Measurements from ENCODE around the gene EIF3J.

EIF3J gene

GRCh38 chr15:44588541-44588940, 51.6 kb downstream of the EIF3J start:
- Histone ChIP-seq H3K27ac (ENCODE audit: insufficient read depth, low read depth, low read length, poor library complexity, severe bottlenecking) (no peak overlapping the region), H3K27me3 (ENCODE audit: control insufficient read depth, insufficient read depth, low read length, poor library complexity, severe bottlenecking) (no peaks in the 10 kb centered on the region), H3K4me1 (ENCODE audit: control insufficient read depth, insufficient read depth, low read length) (no peaks in the 10 kb centered on the region), H3K4me3 (ENCODE audit: insufficient read depth, low read depth, low read length) (no peak overlapping the region), H3K9me3 (ENCODE audit: control insufficient read depth, low read length) (no peaks in the 10 kb centered on the region), H3K36me3 (ENCODE audit: control insufficient read depth, insufficient read depth, low read length) (peaks cover 44% of the 10 kb centered on the region)
- 94 to 97% methylated on average over 5 of the region's 5 CpGs for WGBS, 2 experiments

DNA sequence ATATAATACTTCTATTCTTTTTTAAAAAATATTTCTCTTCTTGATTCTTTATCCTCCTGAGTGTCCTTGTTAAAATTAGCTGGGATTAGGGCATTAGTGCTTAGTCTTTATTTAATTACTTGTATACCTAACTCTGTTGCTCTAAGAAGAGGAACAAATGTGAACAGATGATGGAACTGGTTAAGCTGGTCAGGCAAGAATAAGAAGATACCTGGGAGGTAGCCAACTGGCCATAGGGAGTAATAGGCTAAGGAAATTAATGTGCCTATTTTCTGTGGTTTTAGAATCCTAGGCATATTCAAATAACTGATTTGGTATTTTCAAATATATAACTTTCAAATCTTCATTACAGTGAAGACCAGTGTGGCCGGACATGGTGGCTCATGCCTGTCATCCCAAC, 54.4 kb downstream of the EIF3J start:
- no peaks in the 10 kb centered on the region for H3K9me3 ChIP-seq (ENCODE audit: control insufficient read depth, low read length)
- H3K27ac ChIP-seq (ENCODE audit: insufficient read depth, low read depth, low read length, poor library complexity, severe bottlenecking): no peak overlapping the region
- WGBS, 2 experiments: 92 to 93% methylated on average over 1 of the region's 1 CpG
- H3K4me1 ChIP-seq (ENCODE audit: control insufficient read depth, insufficient read depth, low read length): no peaks in the 10 kb centered on the region
- H3K4me3 ChIP-seq (ENCODE audit: insufficient read depth, low read depth, low read length): no peak overlapping the region
- H3K27me3 ChIP-seq (ENCODE audit: control insufficient read depth, insufficient read depth, low read length, poor library complexity, severe bottlenecking): no peaks in the 10 kb centered on the region
- H3K36me3 ChIP-seq (ENCODE audit: control insufficient read depth, insufficient read depth, low read length): peaks cover 40% of the 10 kb centered on the region

GRCh38 chr15:44593042-44593736, 56.2 kb downstream of the EIF3J start:
- H3K4me3 ChIP-seq (ENCODE audit: insufficient read depth, low read depth, low read length): no peak overlapping the region
- H3K9me3 ChIP-seq (ENCODE audit: control insufficient read depth, low read length): no peaks in the 10 kb centered on the region
- H3K4me1 ChIP-seq (ENCODE audit: control insufficient read depth, insufficient read depth, low read length): no peaks in the 10 kb centered on the region
- H3K27me3 ChIP-seq (ENCODE audit: control insufficient read depth, insufficient read depth, low read length, poor library complexity, severe bottlenecking): no peaks in the 10 kb centered on the region
- WGBS, 2 experiments: 91 to 93% methylated on average over 7 of the region's 7 CpGs
- H3K27ac ChIP-seq (ENCODE audit: insufficient read depth, low read depth, low read length, poor library complexity, severe bottlenecking): no peak overlapping the region
- peaks cover 47% of the 10 kb centered on the region for H3K36me3 ChIP-seq (ENCODE audit: control insufficient read depth, insufficient read depth, low read length)

DNA sequence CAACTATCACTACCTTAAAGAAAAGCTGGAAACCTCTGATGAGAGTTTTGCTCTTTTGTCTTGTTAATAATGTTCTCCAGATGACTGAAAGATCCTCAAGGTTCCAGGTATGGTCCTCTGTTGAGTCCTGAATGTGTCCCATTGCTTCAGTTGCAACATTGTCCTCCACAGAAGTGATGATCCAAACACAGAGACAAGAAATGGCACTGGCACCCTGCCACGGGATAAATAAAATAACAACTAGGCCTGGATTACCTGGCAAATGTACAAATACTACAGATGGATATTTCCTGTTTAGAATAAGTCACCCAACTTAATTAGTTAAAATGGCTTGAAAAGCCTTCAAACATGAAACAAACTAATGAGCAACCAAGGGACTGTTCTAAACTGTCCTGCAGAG, 58.3 kb downstream of the EIF3J start:
- no peak overlapping the region for H3K4me3 ChIP-seq (ENCODE audit: insufficient read depth, low read depth, low read length)
- H3K27ac ChIP-seq (ENCODE audit: insufficient read depth, low read depth, low read length, poor library complexity, severe bottlenecking): no peak overlapping the region
- WGBS, 2 experiments: 100% methylated on average over 1 of the region's 1 CpG
- H3K27me3 ChIP-seq (ENCODE audit: control insufficient read depth, insufficient read depth, low read length, poor library complexity, severe bottlenecking): no peaks in the 10 kb centered on the region
- H3K36me3 ChIP-seq (ENCODE audit: control insufficient read depth, insufficient read depth, low read length): peaks cover 30% of the 10 kb centered on the region
- H3K9me3 ChIP-seq (ENCODE audit: control insufficient read depth, low read length): no peaks in the 10 kb centered on the region
- no peaks in the 10 kb centered on the region for H3K4me1 ChIP-seq (ENCODE audit: control insufficient read depth, insufficient read depth, low read length)

GRCh38 chr15:44595656-44596510, 58.9 kb downstream of the EIF3J start:
- Histone ChIP-seq H3K27me3 (ENCODE audit: control insufficient read depth, insufficient read depth, low read length, poor library complexity, severe bottlenecking) (no peaks in the 10 kb centered on the region), H3K36me3 (ENCODE audit: control insufficient read depth, insufficient read depth, low read length) (peaks cover 26% of the 10 kb centered on the region), H3K9me3 (ENCODE audit: control insufficient read depth, low read length) (no peaks in the 10 kb centered on the region), H3K4me3 (ENCODE audit: insufficient read depth, low read depth, low read length) (no peak overlapping the region), H3K4me1 (ENCODE audit: control insufficient read depth, insufficient read depth, low read length) (no peaks in the 10 kb centered on the region), H3K27ac (ENCODE audit: insufficient read depth, low read depth, low read length, poor library complexity, severe bottlenecking) (no peak overlapping the region)
- 95 to 98% methylated on average over 3 of the region's 3 CpGs for WGBS, 2 experiments

GRCh38 chr15:44596511-44597010, 59.6 kb downstream of the EIF3J start:
- H3K36me3 ChIP-seq (ENCODE audit: control insufficient read depth, insufficient read depth, low read length): peaks cover 21% of the 10 kb centered on the region
- H3K4me3 ChIP-seq (ENCODE audit: insufficient read depth, low read depth, low read length): no peak overlapping the region
- WGBS, 2 experiments: 100% methylated on average over 1 of the region's 1 CpG; no CpG with 5 or more reads in 1 of the 2 experiments

GRCh38 chr15:44598066-44598465, 61.1 kb downstream of the EIF3J start:
- WGBS, 2 experiments: 90 to 92% methylated on average over 1 of the region's 1 CpG
- H3K4me3 ChIP-seq (ENCODE audit: insufficient read depth, low read depth, low read length): no peak overlapping the region
- no peaks in the 10 kb centered on the region for H3K27me3 ChIP-seq (ENCODE audit: control insufficient read depth, insufficient read depth, low read length, poor library complexity, severe bottlenecking)
- no peaks in the 10 kb centered on the region for H3K4me1 ChIP-seq (ENCODE audit: control insufficient read depth, insufficient read depth, low read length)
- no peaks in the 10 kb centered on the region for H3K9me3 ChIP-seq (ENCODE audit: control insufficient read depth, low read length)
- H3K27ac ChIP-seq (ENCODE audit: insufficient read depth, low read depth, low read length, poor library complexity, severe bottlenecking): no peak overlapping the region
- peaks cover 21% of the 10 kb centered on the region for H3K36me3 ChIP-seq (ENCODE audit: control insufficient read depth, insufficient read depth, low read length)

More at GRCh38 chr15:44596511-44597010, 59.6 kb downstream of the EIF3J start:
- no peaks in the 10 kb centered on the region for H3K4me1 ChIP-seq (ENCODE audit: control insufficient read depth, insufficient read depth, low read length)
- no peaks in the 10 kb centered on the region for H3K9me3 ChIP-seq (ENCODE audit: control insufficient read depth, low read length)
- no peaks in the 10 kb centered on the region for H3K27me3 ChIP-seq (ENCODE audit: control insufficient read depth, insufficient read depth, low read length, poor library complexity, severe bottlenecking)
- H3K27ac ChIP-seq (ENCODE audit: insufficient read depth, low read depth, low read length, poor library complexity, severe bottlenecking): no peak overlapping the region

DNA sequence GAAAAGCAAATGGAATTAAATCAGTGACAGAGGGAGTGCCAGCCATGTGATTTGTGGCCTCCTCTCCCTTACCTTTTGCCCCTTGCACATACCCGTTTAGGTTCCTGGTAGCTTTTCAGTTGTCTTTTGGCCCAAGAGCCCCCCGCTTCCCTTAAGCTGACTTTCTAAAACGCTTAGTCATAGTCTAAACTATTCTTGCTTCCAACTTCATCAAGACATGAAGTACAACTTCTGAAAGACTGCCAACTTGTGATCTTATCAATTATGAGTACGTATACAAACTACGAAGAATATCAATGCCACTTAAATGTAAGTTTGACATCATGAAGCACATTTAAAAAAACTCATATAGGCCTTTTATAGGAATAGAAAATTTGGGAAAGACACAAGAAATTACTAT, 61.9 kb downstream of the EIF3J start:
- peaks cover 21% of the 10 kb centered on the region for H3K36me3 ChIP-seq (ENCODE audit: control insufficient read depth, insufficient read depth, low read length)
- H3K4me1 ChIP-seq (ENCODE audit: control insufficient read depth, insufficient read depth, low read length): no peaks in the 10 kb centered on the region
- no peak overlapping the region for H3K4me3 ChIP-seq (ENCODE audit: insufficient read depth, low read depth, low read length)
- H3K9me3 ChIP-seq (ENCODE audit: control insufficient read depth, low read length): no peaks in the 10 kb centered on the region
- no peaks in the 10 kb centered on the region for H3K27me3 ChIP-seq (ENCODE audit: control insufficient read depth, insufficient read depth, low read length, poor library complexity, severe bottlenecking)
- H3K27ac ChIP-seq (ENCODE audit: insufficient read depth, low read depth, low read length, poor library complexity, severe bottlenecking): no peak overlapping the region
- WGBS, 2 experiments: 94 to 97% methylated on average over 5 of the region's 5 CpGs

GRCh38 chr15:44603126-44603525, 66.2 kb downstream of the EIF3J start:
- Histone ChIP-seq H3K9me3 (ENCODE audit: control insufficient read depth, low read length) (no peaks in the 10 kb centered on the region), H3K36me3 (ENCODE audit: control insufficient read depth, insufficient read depth, low read length) (peaks cover 19% of the 10 kb centered on the region), H3K27ac (ENCODE audit: insufficient read depth, low read depth, low read length, poor library complexity, severe bottlenecking) (no peak overlapping the region), H3K27me3 (ENCODE audit: control insufficient read depth, insufficient read depth, low read length, poor library complexity, severe bottlenecking) (no peaks in the 10 kb centered on the region), H3K4me1 (ENCODE audit: control insufficient read depth, insufficient read depth, low read length) (no peaks in the 10 kb centered on the region), H3K4me3 (ENCODE audit: insufficient read depth, low read depth, low read length) (no peak overlapping the region)
- 94 to 98% methylated on average over 2 of the region's 2 CpGs for WGBS, 2 experiments

GRCh38 chr15:44606740-44607139, 69.8 kb downstream of the EIF3J start:
- H3K9me3 ChIP-seq (ENCODE audit: control insufficient read depth, low read length): no peaks in the 10 kb centered on the region
- H3K27me3 ChIP-seq (ENCODE audit: control insufficient read depth, insufficient read depth, low read length, poor library complexity, severe bottlenecking): no peaks in the 10 kb centered on the region
- H3K4me1 ChIP-seq (ENCODE audit: control insufficient read depth, insufficient read depth, low read length): no peaks in the 10 kb centered on the region
- H3K36me3 ChIP-seq (ENCODE audit: control insufficient read depth, insufficient read depth, low read length): peaks cover 31% of the 10 kb centered on the region
- H3K27ac ChIP-seq (ENCODE audit: insufficient read depth, low read depth, low read length, poor library complexity, severe bottlenecking): no peak overlapping the region
- H3K4me3 ChIP-seq (ENCODE audit: insufficient read depth, low read depth, low read length): no peak overlapping the region
- 91 to 98% methylated on average over 1 of the region's 1 CpG for WGBS, 2 experiments
